Measurements from ENCODE around the gene PMF1.

DNA sequence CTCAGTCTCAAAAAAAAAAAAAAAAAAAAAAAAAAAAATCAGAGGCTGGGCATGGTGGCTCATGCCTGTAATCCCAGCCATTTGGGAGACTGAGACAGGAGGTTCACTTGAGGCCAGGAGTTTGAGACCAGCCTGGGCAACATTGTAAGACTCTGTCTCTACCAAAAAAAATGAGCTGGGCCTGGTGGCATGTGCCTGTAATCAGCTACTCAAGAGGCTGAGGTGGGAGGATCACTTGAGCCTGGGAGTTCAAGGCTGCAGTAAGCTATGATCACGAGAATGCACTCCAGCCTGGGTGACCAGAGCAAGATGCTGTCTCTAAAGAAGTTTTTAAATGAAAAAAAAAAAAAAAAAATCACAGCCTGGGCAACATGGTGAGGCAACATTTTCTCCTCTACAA, 49.1 kb upstream of the PMF1 start:
- TF ChIP-seq POLR2AphosphoS5 (IDR thresholded peaks at IDR 0.05; ENCODE audit: borderline replicate concordance, low read depth, low read length) (no peak), EZH2 (IDR thresholded peaks at IDR 0.05) (no peak)
